Retina (tissue), 1 donor: ENCODE measurements around the gene NR4A2.
"Not testable (repeated sequence)": the region's sequence is repeated elsewhere in the genome, so short reads cannot be mapped to it uniquely, and the experiment has no call there.

Experiments used
- DNase-seq: peaks from one replicate; pipeline ENCODE4 v3.0.0-alpha.2; 2016

NR4A2 gene

DNA sequence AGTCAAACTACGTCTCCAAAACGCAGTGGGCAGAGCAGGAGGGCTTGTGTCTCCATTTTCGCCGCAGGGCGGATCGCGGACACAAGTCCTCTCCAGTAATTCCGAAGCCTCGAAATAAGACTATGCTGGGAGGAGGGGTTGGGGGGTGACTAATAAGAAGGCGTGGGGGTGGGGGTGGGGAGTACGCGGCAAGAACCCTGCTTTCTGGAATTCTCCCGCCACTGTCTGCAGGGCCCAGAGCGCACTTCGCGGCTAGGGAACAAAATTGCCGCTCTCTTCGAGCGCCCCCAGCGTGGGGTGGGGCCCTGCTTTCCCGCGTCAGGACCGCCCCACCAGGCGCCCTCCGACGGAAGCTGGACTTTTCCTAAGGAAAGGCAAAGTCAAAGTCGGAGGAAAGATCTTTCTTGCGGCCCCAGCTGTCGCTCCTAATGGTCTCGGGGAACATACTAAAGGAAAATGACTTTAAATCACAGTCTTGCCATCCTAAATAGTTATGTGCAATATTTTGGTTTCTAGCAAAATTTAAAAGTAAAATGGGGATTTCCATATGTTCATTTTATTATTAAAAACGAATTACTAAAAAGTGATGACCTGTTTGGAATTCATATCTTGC, 11.9 kb downstream of the NR4A2 start:
- DNase-seq, result peak; percentile 59

DNA sequence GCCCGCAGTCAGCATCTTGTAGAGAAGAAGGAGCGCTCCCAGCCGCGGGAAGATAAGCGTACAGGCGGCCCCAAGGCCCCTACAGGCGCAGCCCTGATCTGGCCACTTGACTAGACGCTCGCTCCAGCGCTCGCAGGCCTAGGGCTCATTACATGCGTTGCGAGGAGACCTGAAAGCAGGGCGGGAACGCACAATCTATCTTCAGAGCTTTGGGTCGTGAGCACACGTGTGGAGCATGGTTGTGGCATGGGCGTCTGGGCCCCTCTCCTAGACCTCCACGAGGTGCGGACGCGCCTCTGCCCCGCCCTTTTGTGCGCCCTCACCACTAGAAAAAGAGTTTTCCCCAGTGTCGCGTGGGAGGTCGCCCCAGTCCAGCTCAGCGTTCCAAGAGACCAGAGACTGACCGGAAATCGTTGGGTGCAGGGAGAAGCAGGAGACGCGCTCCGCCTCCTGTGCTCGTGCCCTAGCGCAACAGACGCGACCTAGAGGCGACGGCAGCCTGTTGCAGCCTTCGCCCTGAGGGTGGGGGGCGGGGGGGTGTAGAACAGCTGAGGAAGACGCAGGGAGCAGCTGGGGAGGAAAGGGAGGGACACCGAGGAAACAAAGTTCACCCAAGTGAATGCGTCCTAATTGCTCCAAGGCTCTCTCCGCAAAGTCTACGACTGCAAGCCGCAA, 12.6 kb downstream of the NR4A2 start:
- peak; percentile 83 for DNase-seq

DNA sequence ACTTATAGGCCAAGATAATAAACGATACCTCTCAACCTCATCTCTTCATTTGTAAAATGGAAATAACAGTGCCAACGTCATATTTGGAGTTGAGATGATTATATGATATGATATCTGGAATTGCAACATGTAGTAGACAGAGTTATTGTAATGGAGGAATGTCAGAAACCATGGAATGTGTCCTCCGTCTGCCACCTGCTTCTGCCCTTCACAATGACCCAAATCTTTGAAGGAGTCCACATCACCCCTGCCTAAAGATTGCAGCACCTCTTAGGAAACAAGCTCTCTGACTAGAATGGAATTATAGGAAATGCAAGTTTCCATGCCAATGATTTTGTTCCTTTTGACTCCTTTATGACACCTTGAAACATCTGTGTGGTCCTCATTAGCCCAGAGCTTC, 14.9 kb downstream of the NR4A2 start:
- no peak for DNase-seq

DNA sequence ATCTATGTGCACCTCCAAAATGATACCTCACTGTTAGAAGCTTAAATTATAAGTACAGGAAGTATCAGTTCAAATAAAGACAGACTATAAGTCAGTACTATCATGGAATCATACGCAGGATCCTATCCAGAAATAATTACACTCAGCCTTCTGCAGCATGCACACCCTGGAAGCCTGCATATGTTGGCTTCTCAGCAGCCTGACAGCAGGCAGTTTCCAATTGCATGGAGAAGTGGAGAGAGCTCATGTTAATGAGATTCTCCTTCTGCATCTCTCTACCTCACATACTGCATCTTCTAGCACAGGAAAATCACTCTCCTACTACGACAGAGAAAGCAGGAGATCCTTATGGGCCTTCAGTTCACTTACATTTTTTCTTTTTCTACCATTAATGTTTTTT, 20.5 kb downstream of the NR4A2 start:
- no peak for DNase-seq

DNA sequence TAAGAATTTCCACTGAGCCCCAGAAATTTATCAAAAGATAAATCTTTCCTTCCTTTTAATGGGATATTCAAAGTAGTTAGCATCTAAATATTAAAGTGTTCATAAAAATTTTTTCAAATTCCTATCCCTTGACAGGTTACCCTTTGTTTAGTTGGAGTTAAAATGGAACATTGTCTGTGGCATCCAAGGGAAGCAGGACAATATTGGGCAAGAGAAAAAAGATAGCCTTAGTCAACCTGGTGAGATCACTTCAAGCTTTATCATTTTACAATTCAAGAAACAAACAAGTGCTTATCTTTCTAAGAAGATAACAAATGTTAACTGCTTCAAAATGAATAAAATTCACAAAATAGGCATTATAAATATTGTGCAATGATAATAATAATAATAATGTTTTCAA, 21.7 kb downstream of the NR4A2 start:
- no peak for DNase-seq

DNA sequence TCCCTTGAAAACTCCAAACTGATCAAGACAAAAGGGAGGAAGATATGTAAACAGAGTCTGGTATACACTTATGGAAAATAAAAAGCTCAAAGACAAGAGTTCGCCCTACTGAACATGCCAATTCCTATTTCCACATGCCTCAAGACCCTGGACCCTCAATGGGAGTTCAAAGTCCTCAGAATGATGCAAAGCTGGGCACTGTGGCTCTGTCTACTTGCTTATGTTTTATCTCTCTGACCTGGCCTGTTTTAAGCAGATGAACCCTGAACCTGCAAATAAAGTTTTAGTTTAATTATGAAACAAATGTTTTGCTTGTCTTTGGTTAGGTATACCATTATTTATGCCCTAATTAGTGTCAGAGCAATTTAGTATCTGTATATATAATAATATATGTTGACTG, 22.6 kb downstream of the NR4A2 start:
- peak; percentile 16 for DNase-seq

DNA sequence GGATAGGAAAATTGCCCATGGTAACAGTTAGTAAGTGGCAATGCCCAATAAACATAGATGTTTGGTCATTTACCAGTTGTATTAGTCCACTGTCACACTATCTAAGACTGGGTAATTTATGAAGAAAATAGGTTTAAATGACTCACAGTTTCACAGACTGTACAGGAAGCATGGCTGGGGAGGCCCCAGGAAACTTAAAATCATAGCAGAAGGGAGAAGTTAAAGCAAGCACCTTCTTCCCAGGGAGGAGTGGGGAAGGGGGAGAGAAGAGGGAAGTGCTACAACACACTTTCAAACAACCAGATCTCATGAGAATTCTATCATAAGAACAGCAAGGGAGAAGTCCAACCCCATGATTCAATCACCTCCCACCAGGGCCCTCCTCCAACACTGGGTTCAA, 23.4 kb downstream of the NR4A2 start:
- DNase-seq, result no peak

DNA sequence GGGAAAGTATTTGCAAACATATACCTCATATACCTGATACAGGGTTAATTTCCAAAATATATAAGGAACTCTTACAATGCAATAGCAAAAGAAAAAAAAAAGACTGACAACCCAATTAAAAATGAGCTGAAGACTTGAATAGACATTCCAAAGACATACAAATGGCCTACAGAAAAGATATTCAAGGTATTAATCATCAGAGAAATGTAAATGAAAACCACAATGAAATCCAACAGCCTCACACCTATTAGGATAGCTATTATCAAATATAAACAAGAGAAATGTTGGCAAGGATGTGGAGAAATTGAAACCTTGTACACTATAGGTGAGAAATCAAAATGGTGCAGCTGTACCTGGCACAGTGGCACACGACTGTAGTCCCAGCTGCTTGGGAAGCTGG, 25.7 kb downstream of the NR4A2 start:
- DNase-seq, result no peak

DNA sequence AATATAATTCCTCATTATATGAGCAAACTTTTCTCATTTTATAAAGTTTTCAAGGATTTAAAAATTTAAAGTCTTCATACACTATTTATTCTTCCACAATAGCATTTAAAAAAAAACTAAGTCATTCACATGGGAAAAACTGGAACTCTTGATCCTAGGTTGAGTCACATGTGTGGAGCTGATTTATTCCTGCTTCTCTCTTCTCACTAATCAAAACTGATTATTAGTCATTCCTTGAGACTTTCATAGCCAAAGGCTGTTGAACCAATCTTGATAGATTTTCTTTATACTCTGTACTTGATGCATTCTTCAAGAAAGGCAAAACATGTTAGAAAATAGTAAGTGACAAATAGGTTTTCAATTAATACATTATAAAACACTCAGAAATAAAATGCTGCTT, 27.4 kb downstream of the NR4A2 start:
- no peak for DNase-seq

DNA sequence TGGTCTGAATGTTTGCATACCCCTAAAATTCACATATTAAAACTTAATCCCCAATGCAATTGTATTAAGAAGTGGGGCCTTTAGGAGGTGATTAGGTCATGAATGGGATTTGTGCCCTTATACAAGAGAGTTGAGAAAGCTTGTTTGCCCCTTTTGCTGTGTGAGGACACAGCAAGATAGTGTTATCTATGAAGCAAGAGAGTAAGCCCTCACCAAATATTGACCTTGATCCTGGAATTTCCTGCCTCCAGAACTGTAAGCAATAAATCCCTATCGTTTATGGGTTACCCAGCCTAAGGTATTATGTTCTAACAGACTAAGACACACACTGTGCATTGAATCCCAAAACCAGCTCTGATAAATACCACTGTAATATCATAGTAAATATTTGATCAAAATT, 32.2 kb downstream of the NR4A2 start:
- no peak for DNase-seq

DNA sequence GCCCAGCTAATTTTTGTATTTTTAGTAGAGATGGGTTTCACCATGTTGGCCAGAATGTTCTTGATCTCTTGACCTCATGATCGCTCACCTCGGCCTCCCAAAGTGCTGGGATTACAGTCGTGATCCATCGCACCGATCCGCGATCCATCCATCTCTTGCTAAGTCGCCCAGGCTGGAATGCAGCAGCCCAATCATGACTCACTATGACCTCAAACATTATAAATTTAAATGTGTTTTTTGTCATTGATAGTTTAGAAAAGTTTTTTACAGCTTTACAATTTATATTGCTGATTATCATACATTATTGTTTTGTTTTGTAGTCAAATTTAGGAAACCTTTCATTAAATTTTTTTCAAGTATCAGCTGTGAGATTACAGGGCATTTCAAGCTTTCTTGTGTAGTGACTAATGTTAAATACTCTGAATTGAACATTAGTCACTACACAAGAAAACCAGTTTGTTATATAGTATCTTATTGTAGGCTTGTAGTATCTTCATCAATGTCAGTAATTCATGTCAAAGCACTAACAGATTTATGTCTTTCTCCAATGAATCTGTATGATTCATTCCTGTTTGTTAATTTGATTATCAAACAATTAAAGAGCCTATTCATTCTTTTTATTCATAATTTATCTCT, 37.5 kb downstream of the NR4A2 start:
- DNase-seq, result no peak

DNA sequence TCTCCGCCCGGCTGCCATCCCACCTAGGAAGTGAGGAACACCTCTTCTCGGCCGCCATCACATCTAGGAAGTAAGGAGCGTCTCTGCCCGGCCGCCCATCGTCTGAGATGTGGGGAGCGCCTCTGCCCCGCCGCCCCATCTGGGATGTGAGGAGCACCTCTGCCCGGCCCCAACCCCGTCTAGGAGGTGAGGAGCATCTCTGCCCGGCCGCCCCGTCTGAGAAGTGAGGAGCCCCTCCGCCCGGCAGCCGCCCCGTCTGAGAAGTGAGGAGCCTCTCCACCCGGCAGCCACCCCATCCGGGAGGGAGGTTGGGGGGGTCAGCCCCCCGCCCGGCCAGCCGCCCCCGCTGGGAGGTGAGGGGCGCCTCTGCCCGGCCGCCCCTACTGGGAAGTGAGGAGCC, 39.1 kb downstream of the NR4A2 start:
- not testable (repeated sequence) for DNase-seq

DNA sequence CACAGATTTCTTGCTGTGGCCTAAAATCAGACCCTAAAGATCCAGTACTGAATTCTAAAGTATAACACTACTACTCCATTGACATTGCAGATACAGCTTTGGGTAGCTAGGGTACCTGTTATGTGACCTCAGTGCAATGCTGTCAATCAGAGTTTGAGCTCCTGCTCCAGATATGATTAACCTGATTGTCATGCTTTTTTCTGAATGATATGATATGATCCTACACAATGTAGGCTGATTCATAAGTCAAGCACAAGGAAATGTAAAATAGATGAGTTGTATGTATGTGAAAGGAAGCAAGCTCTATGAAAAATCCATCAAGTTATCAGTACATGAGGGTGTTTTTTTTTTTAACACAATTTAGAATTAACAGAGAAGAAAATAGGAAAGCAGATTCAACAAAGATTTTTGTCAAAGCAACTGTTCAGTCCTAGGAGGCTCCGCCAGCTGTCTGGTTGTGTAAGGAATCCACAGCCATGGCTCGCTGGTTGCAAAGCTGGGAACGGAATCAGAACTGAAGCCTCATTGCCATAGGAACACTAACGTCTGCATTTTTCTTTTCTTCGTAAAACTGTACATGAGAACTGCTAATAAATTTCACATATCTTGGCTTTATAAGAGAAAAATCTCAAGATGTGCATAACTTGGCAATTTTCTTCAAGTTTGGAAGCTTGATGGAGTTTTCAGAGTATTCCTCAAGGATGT, 52.9 kb downstream of the NR4A2 start:
- no peak for DNase-seq
